A549 (cell line): Measurements from ENCODE around the gene ADPGK.

Experiments
- CEBPB ChIP-seq, 2 experiments: fragments of >200 bp in 1 of 2; sonication (Bioruptor Twin) in 1 of 2; formaldehyde crosslinking in 1 of 2; IDR thresholded peaks; 2 replicates each; pipeline ENCODE4 v1.6.1; 2012 to 2016
- CTCF ChIP-seq: fragments of >200 bp; sonication (Bioruptor Twin); formaldehyde crosslinking; IDR thresholded peaks from 3 replicates; pipeline ENCODE4 v1.5.1; 2016
- ESRRA ChIP-seq: fragments of 150-350 bp; IDR thresholded peaks from 2 replicates; pipeline ENCODE4 v1.6.1; 2014; ENCODE audit warnings: mild to moderate bottlenecking, low read length, borderline replicate concordance
- JUNB ChIP-seq: fragments of >200 bp; sonication (Bioruptor Twin); formaldehyde crosslinking; IDR thresholded peaks from 2 replicates; pipeline ENCODE4 v1.6.1; 2016
- KDM1A ChIP-seq: fragments of 200-600 bp; sonication (generic); IDR thresholded peaks from 2 replicates; pipeline ENCODE4 v1.6.1; 2016; ENCODE audit warnings: low read depth, mild to moderate bottlenecking
- MAZ ChIP-seq: fragments of 150-350 bp; IDR thresholded peaks from 2 replicates; pipeline ENCODE4 v1.6.1; 2014; ENCODE audit warnings: antibody characterized with exemption, low read depth, low read length, borderline replicate concordance
- POLR2A ChIP-seq: IDR thresholded peaks from 2 replicates; pipeline ENCODE4 v1.6.1; 2012; ENCODE audit warnings: mild to moderate bottlenecking, low read length
- RAD21 ChIP-seq, 2 experiments: fragments of >200 bp in 1 of 2; sonication (Bioruptor Twin) in 1 of 2; formaldehyde crosslinking in 1 of 2; IDR thresholded peaks in 1 of 2; conservative IDR thresholded peaks in 1 of 2; 2 replicates in 1 of 2; 3 replicates in 1 of 2; pipeline ENCODE4 v1.6.1; 2012 to 2018; ENCODE audit warnings: inconsistent platforms in 1 of 2
- REST ChIP-seq: fragments of 200-600 bp; sonication (generic); IDR thresholded peaks from 2 replicates; pipeline ENCODE4 v1.6.1; 2016; ENCODE audit warnings: antibody characterized with exemption, mild to moderate bottlenecking, moderate library complexity
- ZC3H11A ChIP-seq: fragments of 450-650 bp; IDR thresholded peaks from 2 replicates; pipeline ENCODE4 v1.6.1; 2014; ENCODE audit warnings: antibody characterized with exemption, mild to moderate bottlenecking

GRCh38 chr15:72724028-72724427 is 59.5 kb downstream of the ADPGK start:
- TF ChIP-seq CTCF: no peak
- TF ChIP-seq REST: no peak
- TF ChIP-seq KDM1A: no peak
- no peak for TF ChIP-seq RAD21 (conservative IDR thresholded peaks at IDR 0.05 in 1 of 2, IDR thresholded peaks at IDR 0.05 in 1 of 2)
- TF ChIP-seq MAZ: no peak
- no peak for TF ChIP-seq ESRRA
- TF ChIP-seq CEBPB (IDR thresholded peaks at IDR 0.05): no peak
- TF ChIP-seq JUNB: no peak
- TF ChIP-seq POLR2A: no peak
- TF ChIP-seq ZC3H11A: no peak
